Astrocyte of the spinal cord (primary cell): ENCODE data around the gene LSM14A.

Experiments
- DNase-seq: peaks from one replicate; pipeline ENCODE4 v3.0.0; 2011; ENCODE audit warnings: low read depth, low spot score
- H3K4me3 ChIP-seq: 2 replicates; pipeline ENCODE4 v1.5.1; 2011; ENCODE audit warnings: low read depth, mild to moderate bottlenecking, low read length, moderate library complexity
- CTCF ChIP-seq: IDR thresholded peaks from 2 replicates; pipeline ENCODE4 v1.5.1; 2012; ENCODE audit warnings: low read depth, mild to moderate bottlenecking, low read length, inconsistent platforms
- in situ Hi-C: cut with HindIII; loops from 2 replicates; pipeline ENCODE4 v1.10.0; 2017; ENCODE audit warnings: low sequenced_read_pairs

The LSM14A gene

GRCh38 chr19:34256835-34257558 lies 84.7 kb downstream of the LSM14A start:
- no peak for DNase-seq
- in situ Hi-C loops, result no loop called here

GRCh38 chr19:34257559-34257924 lies 85.2 kb downstream of the LSM14A start:
- H3K4me3 ChIP-seq, result no peak overlapping the region
- DNase-seq, result no peak
- no peak for TF ChIP-seq CTCF
- in situ Hi-C loops, result no loop called here

More at GRCh38 chr19:34256835-34257558, 84.7 kb downstream of the LSM14A start:
- TF ChIP-seq CTCF, result no peak
- no peak overlapping the region for H3K4me3 ChIP-seq

- TF ChIP-seq CTCF, result no peak
- in situ Hi-C loops, result no loop called here
- peak; percentile 29 for DNase-seq
- H3K4me3 ChIP-seq, result no peak overlapping the region
Measured at GRCh38 chr19:34259367-34260095, 87.2 kb downstream of the LSM14A start.

- peak; percentile 40 for DNase-seq
- in situ Hi-C loops, result no loop called here
- no peak overlapping the region for H3K4me3 ChIP-seq
- no peak for TF ChIP-seq CTCF
Measured at GRCh38 chr19:34260771-34261173, 88.5 kb downstream of the LSM14A start.

GRCh38 chr19:34261334-34262109 lies 89.2 kb downstream of the LSM14A start:
- TF ChIP-seq CTCF, result no peak
- no peak overlapping the region for H3K4me3 ChIP-seq
- DNase-seq, result no peak
- in situ Hi-C loops, result no loop called here

- TF ChIP-seq CTCF, result no peak
- H3K4me3 ChIP-seq, result no peak overlapping the region
- DNase-seq, result no peak
- in situ Hi-C loops, result no loop called here
Measured at GRCh38 chr19:34263745-34264237, 91.5 kb downstream of the LSM14A start.
